Liver (tissue), 9 donors: ENCODE measurements around the gene SLC6A5. TPM values are rescaled to one million over a fixed set of nuclear protein-coding genes. Genes with fewer than 3 reads are reported as not detected.

Experiments used
- DNase-seq: peaks from one replicate; pipeline ENCODE4 v3.0.0-alpha.2; 2017; ENCODE audit warnings: low spot score
- H3K27ac ChIP-seq, 2 donors: one replicate each; pipeline ENCODE4 v1.7.0; 2013; ENCODE audit warnings: inconsistent platforms in 2 of 2, low read length in 2 of 2, control low read depth in 1 of 2, low read depth in 1 of 2, mild to moderate bottlenecking in 1 of 2
- H3K27me3 ChIP-seq, 4 donors: one replicate each; pipeline versions ENCODE4 v1.6.1 to v1.7.0; 2013; ENCODE audit warnings: low read length in 3 of 4, inconsistent platforms in 1 of 4, mild to moderate bottlenecking in 1 of 4, moderate library complexity in 1 of 4; ENCODE audit not compliant: control insufficient read depth in 4 of 4, insufficient read depth in 4 of 4
- H3K36me3 ChIP-seq, 4 donors: one replicate each; pipeline versions ENCODE4 v1.6.1 to v1.7.0; 2013; ENCODE audit warnings: low read length in 3 of 4, mild to moderate bottlenecking in 3 of 4, low read depth in 1 of 4, moderate library complexity in 1 of 4; ENCODE audit not compliant: control insufficient read depth in 4 of 4, insufficient read depth in 3 of 4
- H3K4me1 ChIP-seq, 4 donors: one replicate each; pipeline versions ENCODE4 v1.6.1 to v1.7.0; 2013; ENCODE audit warnings: low read length in 3 of 4, mild to moderate bottlenecking in 3 of 4, moderate library complexity in 1 of 4; ENCODE audit not compliant: control insufficient read depth in 4 of 4, insufficient read depth in 4 of 4
- H3K4me3 ChIP-seq, 3 donors: one replicate each; pipeline versions ENCODE4 v1.6.1 to v1.7.0; 2013; ENCODE audit warnings: low read length in 3 of 3, control low read depth in 1 of 3, low read depth in 1 of 3, mild to moderate bottlenecking in 1 of 3
- H3K9ac ChIP-seq, 2 donors: one replicate each; pipeline ENCODE4 v1.7.0; 2013; ENCODE audit warnings: low read length in 2 of 2, mild to moderate bottlenecking in 2 of 2, moderate library complexity in 2 of 2, control low read depth in 1 of 2, low read depth in 1 of 2
- H3K9me3 ChIP-seq, 4 donors: one replicate each; pipeline versions ENCODE4 v1.6.1 to v1.7.0; 2013; ENCODE audit warnings: low read length in 3 of 4; ENCODE audit not compliant: control insufficient read depth in 4 of 4
- ATF3 ChIP-seq: IDR thresholded peaks from 2 replicates; pipeline ENCODE4 v1.6.1; 2016; ENCODE audit warnings: antibody characterized with exemption
- EGR1 ChIP-seq, 2 donors: IDR thresholded peaks; 2 replicates each; pipeline ENCODE4 v1.6.1; 2016 to 2018; ENCODE audit warnings: antibody characterized with exemption in 2 of 2, low read depth in 2 of 2
- FOXA1 ChIP-seq: IDR thresholded peaks from 2 replicates; pipeline ENCODE4 v1.6.1; 2016; ENCODE audit warnings: antibody characterized with exemption
- FOXA2 ChIP-seq: IDR thresholded peaks from 2 replicates; pipeline ENCODE4 v1.6.1; 2016; ENCODE audit warnings: antibody characterized with exemption
- GABPA ChIP-seq, 2 donors: IDR thresholded peaks in 1 of 2; conservative IDR thresholded peaks in 1 of 2; 2 replicates each; pipeline ENCODE4 v1.6.1; 2016; ENCODE audit warnings: antibody characterized with exemption in 2 of 2, mild to moderate bottlenecking in 1 of 2, moderate library complexity in 1 of 2
- HNF4A ChIP-seq, 2 donors: conservative IDR thresholded peaks; 2 replicates each; pipeline ENCODE4 v1.6.1; 2016; ENCODE audit warnings: antibody characterized with exemption in 2 of 2, mild to moderate bottlenecking in 2 of 2
- HNF4G ChIP-seq: IDR thresholded peaks from 2 replicates; pipeline ENCODE4 v1.6.1; 2016; ENCODE audit warnings: antibody characterized with exemption
- JUND ChIP-seq, 2 donors: IDR thresholded peaks; 2 replicates each; pipeline ENCODE4 v1.6.1; 2016; ENCODE audit warnings: antibody characterized with exemption in 2 of 2
- MAX ChIP-seq: IDR thresholded peaks from 2 replicates; pipeline ENCODE4 v1.6.1; 2016; ENCODE audit warnings: antibody characterized with exemption
- NR2F2 ChIP-seq: IDR thresholded peaks from 2 replicates; pipeline ENCODE4 v1.6.1; 2016; ENCODE audit warnings: antibody characterized with exemption
- RAD21 ChIP-seq, 2 donors: IDR thresholded peaks; 2 replicates each; pipeline ENCODE4 v1.6.1; 2016; ENCODE audit warnings: antibody characterized with exemption in 2 of 2, mild to moderate bottlenecking in 2 of 2
- REST ChIP-seq: IDR thresholded peaks from 2 replicates; pipeline ENCODE4 v1.6.1; 2016; ENCODE audit warnings: antibody characterized with exemption, mild to moderate bottlenecking
- RXRA ChIP-seq, 2 donors: IDR thresholded peaks; 2 replicates each; pipeline ENCODE4 v1.6.1; 2017 to 2018; ENCODE audit warnings: antibody characterized with exemption in 2 of 2, mild to moderate bottlenecking in 1 of 2
- SP1 ChIP-seq: IDR thresholded peaks from 2 replicates; pipeline ENCODE4 v1.6.1; 2018; ENCODE audit warnings: antibody characterized with exemption, mild to moderate bottlenecking
- TAF1 ChIP-seq: conservative IDR thresholded peaks from 2 replicates; pipeline ENCODE4 v1.6.1; 2016; ENCODE audit warnings: antibody characterized with exemption, mild to moderate bottlenecking
- YY1 ChIP-seq: IDR thresholded peaks from 2 replicates; pipeline ENCODE4 v1.6.1; 2016; ENCODE audit warnings: antibody characterized with exemption, mild to moderate bottlenecking
- WGBS: extraction: QIAGEN DNeasy Blood & Tissue Kit; methylation state at CpG from one replicate; pipeline ENCODE4 v1.1.7; 2013; 5-methylcytosine and 5-hydroxymethylcytosine counted together
- polyA plus RNA-seq, 2 donors: library from polyadenylated mRNA; stranded (reverse) in 1 of 2; unstranded in 1 of 2; fragments of 200-250 nt in 1 of 2; fragments of >200 nt in 1 of 2; fragmentation: Nextera tagmentation in 1 of 2; extraction: Ambion mirVana in 1 of 2; gene quantifications; one replicate each; pipeline versions ENCODE4 v1.2.1 to v1.2.3, GENCODE V29; 2013 to 2015
- total RNA-seq, 2 donors: library from RNA; depleted of rRNA; stranded (reverse); fragments of >200 nt; gene quantifications; one replicate each; pipeline ENCODE4 v1.2.3, GENCODE V29; 2014
- TF ChIP-seq, protein P1 (sequence below): fragments of 150-350 bp; IDR thresholded peaks from 2 replicates; pipeline ENCODE4 v1.5.1; 2017; ENCODE audit warnings: improper control_type of control experiment, low read depth, low read length; ENCODE audit not compliant: missing input control
- TF ChIP-seq, protein P2 (sequence below): IDR thresholded peaks from 2 replicates; pipeline ENCODE4 v1.6.1; 2016; ENCODE audit warnings: antibody characterized with exemption
- donor health status: healthy.
- donor health status: healthy.
- donor health status: healthy.
- donor health status: healthy.
- donor health status: healthy.

SLC6A5 gene
- total and polyA plus RNA-seq, 4 donors: not detected

DNA sequence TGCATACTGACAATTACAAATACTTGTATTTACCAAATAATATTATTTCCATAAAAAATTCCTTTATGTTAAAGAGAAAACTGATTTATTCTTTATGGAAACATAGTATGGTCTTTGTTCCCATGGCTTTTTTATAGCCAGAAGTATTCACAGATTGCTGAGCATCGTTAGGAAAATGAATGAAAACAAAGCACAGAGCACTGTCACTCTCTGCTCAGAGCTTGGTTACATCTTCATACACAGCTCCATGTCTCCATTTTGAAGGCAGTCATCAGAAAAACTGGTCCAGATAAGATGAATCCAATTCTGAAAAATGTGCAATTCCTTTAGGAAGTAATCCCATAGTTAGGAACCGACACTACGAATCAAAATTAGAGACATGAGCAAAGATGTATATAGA is 9.0 kb upstream of the SLC6A5 start:
- Histone ChIP-seq H3K4me1 (peaks cover 0 to 3% (median 1%) of the 10 kb centered on the region in 4 donors), H3K4me3 (no peak overlapping the region), H3K27me3 (peaks cover 0 to 8% (median under 1%) of the 10 kb centered on the region in 4 donors), H3K9ac (no peak overlapping the region), H3K27ac (no peak overlapping the region), H3K9me3 (no peaks in the 10 kb centered on the region), H3K36me3 (no peaks in the 10 kb centered on the region)
- 82% methylated on average over 3 of the region's 3 CpGs for WGBS
- TF ChIP-seq, protein P1, sequence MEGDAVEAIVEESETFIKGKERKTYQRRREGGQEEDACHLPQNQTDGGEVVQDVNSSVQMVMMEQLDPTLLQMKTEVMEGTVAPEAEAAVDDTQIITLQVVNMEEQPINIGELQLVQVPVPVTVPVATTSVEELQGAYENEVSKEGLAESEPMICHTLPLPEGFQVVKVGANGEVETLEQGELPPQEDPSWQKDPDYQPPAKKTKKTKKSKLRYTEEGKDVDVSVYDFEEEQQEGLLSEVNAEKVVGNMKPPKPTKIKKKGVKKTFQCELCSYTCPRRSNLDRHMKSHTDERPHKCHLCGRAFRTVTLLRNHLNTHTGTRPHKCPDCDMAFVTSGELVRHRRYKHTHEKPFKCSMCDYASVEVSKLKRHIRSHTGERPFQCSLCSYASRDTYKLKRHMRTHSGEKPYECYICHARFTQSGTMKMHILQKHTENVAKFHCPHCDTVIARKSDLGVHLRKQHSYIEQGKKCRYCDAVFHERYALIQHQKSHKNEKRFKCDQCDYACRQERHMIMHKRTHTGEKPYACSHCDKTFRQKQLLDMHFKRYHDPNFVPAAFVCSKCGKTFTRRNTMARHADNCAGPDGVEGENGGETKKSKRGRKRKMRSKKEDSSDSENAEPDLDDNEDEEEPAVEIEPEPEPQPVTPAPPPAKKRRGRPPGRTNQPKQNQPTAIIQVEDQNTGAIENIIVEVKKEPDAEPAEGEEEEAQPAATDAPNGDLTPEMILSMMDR: no peak
- no peak for TF ChIP-seq RAD21 (IDR thresholded peaks at IDR 0.05)
- TF ChIP-seq TAF1: no peak
- TF ChIP-seq GABPA (IDR thresholded peaks at IDR 0.05 in 1 of 2, conservative IDR thresholded peaks at IDR 0.05 in 1 of 2): no peak
- TF ChIP-seq ATF3: no peak
- TF ChIP-seq HNF4G: no peak
- no peak for TF ChIP-seq MAX
- no peak for TF ChIP-seq FOXA2
- no peak for TF ChIP-seq NR2F2
- TF ChIP-seq REST: no peak
- TF ChIP-seq EGR1 (IDR thresholded peaks at IDR 0.05; ENCODE audit: low read depth in 2 of 2): no peak
- TF ChIP-seq FOXA1: no peak
- no peak for TF ChIP-seq HNF4A (conservative IDR thresholded peaks at IDR 0.05)
- TF ChIP-seq JUND (IDR thresholded peaks at IDR 0.05): no peak
- TF ChIP-seq RXRA (IDR thresholded peaks at IDR 0.05): no peak
- no peak for TF ChIP-seq YY1
- TF ChIP-seq, protein P2, sequence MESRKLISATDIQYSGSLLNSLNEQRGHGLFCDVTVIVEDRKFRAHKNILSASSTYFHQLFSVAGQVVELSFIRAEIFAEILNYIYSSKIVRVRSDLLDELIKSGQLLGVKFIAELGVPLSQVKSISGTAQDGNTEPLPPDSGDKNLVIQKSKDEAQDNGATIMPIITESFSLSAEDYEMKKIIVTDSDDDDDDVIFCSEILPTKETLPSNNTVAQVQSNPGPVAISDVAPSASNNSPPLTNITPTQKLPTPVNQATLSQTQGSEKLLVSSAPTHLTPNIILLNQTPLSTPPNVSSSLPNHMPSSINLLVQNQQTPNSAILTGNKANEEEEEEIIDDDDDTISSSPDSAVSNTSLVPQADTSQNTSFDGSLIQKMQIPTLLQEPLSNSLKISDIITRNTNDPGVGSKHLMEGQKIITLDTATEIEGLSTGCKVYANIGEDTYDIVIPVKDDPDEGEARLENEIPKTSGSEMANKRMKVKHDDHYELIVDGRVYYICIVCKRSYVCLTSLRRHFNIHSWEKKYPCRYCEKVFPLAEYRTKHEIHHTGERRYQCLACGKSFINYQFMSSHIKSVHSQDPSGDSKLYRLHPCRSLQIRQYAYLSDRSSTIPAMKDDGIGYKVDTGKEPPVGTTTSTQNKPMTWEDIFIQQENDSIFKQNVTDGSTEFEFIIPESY: no peak
- TF ChIP-seq SP1: no peak
- DNase-seq: no peak
